CD4-positive, alpha-beta T cell treated with Interleukin-12 subunit alpha and Interleukin-12 subunit beta, for 1 hour (primary cell): ENCODE data around the gene GNAZ.

Experiments
- DNase-seq: peaks from one replicate; pipeline ENCODE4 v3.0.0-alpha.2; 2020

Gene GNAZ

GRCh38 chr22:23161029-23161428 is 90.7 kb downstream of the GNAZ start:
- DNase-seq: no peak

GRCh38 chr22:23161574-23161973 is 91.3 kb downstream of the GNAZ start:
- DNase-seq: no peak

- DNase-seq: no peak
Measured at GRCh38 chr22:23163665-23164064, 93.3 kb downstream of the GNAZ start.

- no peak for DNase-seq
Measured at GRCh38 chr22:23164091-23164490, 93.8 kb downstream of the GNAZ start.

GRCh38 chr22:23166042-23166831 is 95.9 kb downstream of the GNAZ start:
- no peak for DNase-seq

- DNase-seq: no peak
Measured at GRCh38 chr22:23166841-23167616, 96.7 kb downstream of the GNAZ start.

- no peak for DNase-seq
Measured at GRCh38 chr22:23168391-23169042, 98.2 kb downstream of the GNAZ start.

GRCh38 chr22:23169043-23169406 is 98.7 kb downstream of the GNAZ start:
- no peak for DNase-seq
